ENCODE results near the gene ACOD1. TPM values are rescaled to one million over a fixed set of nuclear protein-coding genes. Genes with fewer than 3 reads are reported as not detected.

Gene ACOD1
- total and polyA plus RNA-seq, 2 of the 13 experiments (the other 11 are each of a cell fraction or from before 2014, with no cell fraction given): not detected

DNA sequence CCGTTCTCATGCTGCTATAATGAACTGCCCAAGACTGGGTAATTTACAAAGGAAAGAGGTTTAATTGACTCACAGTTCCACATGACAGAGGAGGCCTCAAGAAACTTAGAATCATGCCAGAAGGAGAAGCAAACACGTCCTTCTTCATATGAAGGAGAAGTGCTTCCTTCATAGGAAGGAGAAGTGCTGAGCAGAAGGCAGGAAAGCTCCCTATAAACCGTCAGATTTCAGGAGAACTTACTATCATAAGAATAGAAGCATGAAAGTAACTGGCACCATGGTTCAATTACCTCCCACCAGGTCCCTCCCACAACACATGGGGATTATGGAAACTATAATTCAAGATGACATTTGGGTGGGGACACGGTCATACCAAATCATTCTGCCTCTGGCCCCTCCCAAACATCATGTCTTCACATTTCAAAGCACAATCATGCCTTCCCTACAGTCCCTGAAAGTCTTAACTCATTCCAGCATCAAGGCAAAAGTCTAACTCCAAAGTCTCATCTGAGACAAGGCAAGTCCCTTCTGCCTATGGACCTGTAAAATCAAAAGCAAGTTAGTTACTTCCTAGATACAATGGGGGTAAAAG lies 10.6 kb downstream of the ACOD1 start:
- Histone ChIP-seq H3K79me2 (ENCODE audit: insufficient read depth, low read length) (no peaks in the 10 kb centered on the region), H3K27me3 (ENCODE audit: control insufficient read depth in 1 of 2, insufficient read depth in 2 of 2, low read length in 2 of 2) (no peaks in the 10 kb centered on the region), H3K4me1 (ENCODE audit: insufficient read depth, low read length) (no peaks in the 10 kb centered on the region), H3K36me3 (replicated peaks in 1 of 2; ENCODE audit: control insufficient read depth in 1 of 2, insufficient read depth in 2 of 2, low read length in 2 of 2) (no peaks in the 10 kb centered on the region), H3K9me3 (ENCODE audit: low read length) (peaks cover 25% of the 10 kb centered on the region; the same call in 1 of the 2 replicates), H4K20me1 (ENCODE audit: insufficient read depth, low read length) (no peaks in the 10 kb centered on the region), H3K4me3 (replicated peaks in 1 of 3; ENCODE audit: insufficient read depth in 1 of 3, low read depth in 2 of 3, low read length in 3 of 3) (no peak overlapping the region), H2AFZ (ENCODE audit: low read length) (no peak overlapping the region), H3K27ac (ENCODE audit: extremely low read length, insufficient read depth, low read length) (no peak overlapping the region), H3K9ac (ENCODE audit: insufficient read depth, low read depth, low read length) (no peak overlapping the region), H3K4me2 (ENCODE audit: low read depth, low read length) (no peak overlapping the region)
- intact Hi-C loops (cut with micrococcal nuclease; ENCODE audit: unreplicated experiment) (no loop called here), in situ Hi-C loops (cut with HindIII; ENCODE audit: extremely low pct_ligation_motif_present, low pct_unique_long_range_greater_than_20kb) (no loop called here)
- no peak for ATAC-seq
- no peak for DNase-seq (ENCODE audit: low spot score)
- 0% methylated on average over 4 of the region's 4 CpGs for WGBS (ENCODE audit: low lambda C conversion rate)
- CTCF ChIA-PET (ENCODE audit: low intra/inter-chr PET ratio, low total read pairs): no interaction called here
- TF ChIP-seq NONO (IDR thresholded peaks at IDR 0.05) (no peak), NONO (CRISPR knock-in tag; conservative IDR thresholded peaks at IDR 0.05) (no peak), ZNF552 (CRISPR knock-in tag; IDR thresholded peaks at IDR 0.05; ENCODE audit: borderline replicate concordance) (no peak), SIX4 (CRISPR knock-in tag; IDR thresholded peaks at IDR 0.05) (no peak), ZNF367 (CRISPR knock-in tag; IDR thresholded peaks at IDR 0.05; ENCODE audit: borderline replicate concordance) (no peak), MBD4 (IDR thresholded peaks at IDR 0.05; ENCODE audit: borderline replicate concordance, low read length) (no peak), ZMAT3 (CRISPR knock-in tag; conservative IDR thresholded peaks at IDR 0.05) (no peak), ZNF317 (CRISPR knock-in tag; IDR thresholded peaks at IDR 0.05) (no peak), HNRNPLL (IDR thresholded peaks at IDR 0.05; ENCODE audit: low read depth, low read length, poor library complexity, severe bottlenecking) (no peak), SAFB2 (CRISPR knock-in tag; IDR thresholded peaks at IDR 0.05; ENCODE audit: borderline replicate concordance, low read depth) (no peak), ZBTB1 (CRISPR knock-in tag; IDR thresholded peaks at IDR 0.05; ENCODE audit: borderline replicate concordance) (no peak), ZNF274 (CRISPR knock-in tag; IDR thresholded peaks at IDR 0.05) (no peak), NCOR1 (IDR thresholded peaks at IDR 0.05; ENCODE audit: borderline replicate concordance, low read length) (no peak), MAZ (IDR thresholded peaks at IDR 0.05; ENCODE audit: borderline replicate concordance, low read depth, low read length) (no peak), MAZ (CRISPR knock-in tag; IDR thresholded peaks at IDR 0.05; ENCODE audit: low read depth) (no peak), KLF9 (CRISPR knock-in tag; IDR thresholded peaks at IDR 0.05; ENCODE audit: low read depth) (no peak)
- TF ChIP-seq, protein P1, sequence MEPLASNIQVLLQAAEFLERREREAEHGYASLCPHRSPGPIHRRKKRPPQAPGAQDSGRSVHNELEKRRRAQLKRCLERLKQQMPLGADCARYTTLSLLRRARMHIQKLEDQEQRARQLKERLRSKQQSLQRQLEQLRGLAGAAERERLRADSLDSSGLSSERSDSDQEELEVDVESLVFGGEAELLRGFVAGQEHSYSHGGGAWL (CRISPR knock-in tag; IDR thresholded peaks at IDR 0.05): no peak
- TF ChIP-seq, protein P2, sequence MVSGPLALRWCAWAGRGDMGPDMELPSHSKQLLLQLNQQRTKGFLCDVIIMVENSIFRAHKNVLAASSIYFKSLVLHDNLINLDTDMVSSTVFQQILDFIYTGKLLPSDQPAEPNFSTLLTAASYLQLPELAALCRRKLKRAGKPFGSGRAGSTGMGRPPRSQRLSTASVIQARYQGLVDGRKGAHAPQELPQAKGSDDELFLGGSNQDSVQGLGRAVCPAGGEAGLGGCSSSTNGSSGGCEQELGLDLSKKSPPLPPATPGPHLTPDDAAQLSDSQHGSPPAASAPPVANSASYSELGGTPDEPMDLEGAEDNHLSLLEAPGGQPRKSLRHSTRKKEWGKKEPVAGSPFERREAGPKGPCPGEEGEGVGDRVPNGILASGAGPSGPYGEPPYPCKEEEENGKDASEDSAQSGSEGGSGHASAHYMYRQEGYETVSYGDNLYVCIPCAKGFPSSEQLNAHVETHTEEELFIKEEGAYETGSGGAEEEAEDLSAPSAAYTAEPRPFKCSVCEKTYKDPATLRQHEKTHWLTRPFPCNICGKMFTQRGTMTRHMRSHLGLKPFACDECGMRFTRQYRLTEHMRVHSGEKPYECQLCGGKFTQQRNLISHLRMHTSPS (CRISPR knock-in tag; IDR thresholded peaks at IDR 0.05; ENCODE audit: low read depth): no peak
- TF ChIP-seq, protein P3, sequence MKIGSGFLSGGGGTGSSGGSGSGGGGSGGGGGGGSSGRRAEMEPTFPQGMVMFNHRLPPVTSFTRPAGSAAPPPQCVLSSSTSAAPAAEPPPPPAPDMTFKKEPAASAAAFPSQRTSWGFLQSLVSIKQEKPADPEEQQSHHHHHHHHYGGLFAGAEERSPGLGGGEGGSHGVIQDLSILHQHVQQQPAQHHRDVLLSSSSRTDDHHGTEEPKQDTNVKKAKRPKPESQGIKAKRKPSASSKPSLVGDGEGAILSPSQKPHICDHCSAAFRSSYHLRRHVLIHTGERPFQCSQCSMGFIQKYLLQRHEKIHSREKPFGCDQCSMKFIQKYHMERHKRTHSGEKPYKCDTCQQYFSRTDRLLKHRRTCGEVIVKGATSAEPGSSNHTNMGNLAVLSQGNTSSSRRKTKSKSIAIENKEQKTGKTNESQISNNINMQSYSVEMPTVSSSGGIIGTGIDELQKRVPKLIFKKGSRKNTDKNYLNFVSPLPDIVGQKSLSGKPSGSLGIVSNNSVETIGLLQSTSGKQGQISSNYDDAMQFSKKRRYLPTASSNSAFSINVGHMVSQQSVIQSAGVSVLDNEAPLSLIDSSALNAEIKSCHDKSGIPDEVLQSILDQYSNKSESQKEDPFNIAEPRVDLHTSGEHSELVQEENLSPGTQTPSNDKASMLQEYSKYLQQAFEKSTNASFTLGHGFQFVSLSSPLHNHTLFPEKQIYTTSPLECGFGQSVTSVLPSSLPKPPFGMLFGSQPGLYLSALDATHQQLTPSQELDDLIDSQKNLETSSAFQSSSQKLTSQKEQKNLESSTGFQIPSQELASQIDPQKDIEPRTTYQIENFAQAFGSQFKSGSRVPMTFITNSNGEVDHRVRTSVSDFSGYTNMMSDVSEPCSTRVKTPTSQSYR (CRISPR knock-in tag; IDR thresholded peaks at IDR 0.05; ENCODE audit: borderline replicate concordance): no peak
- no TSS peak for BruUV-seq (replicated peaks)
- POLR2A ChIA-PET: no interaction called here
- FAIRE-seq: no peak
